H1 (cell line): ENCODE results near the gene BNC2. TPM values are rescaled to one million over a fixed set of nuclear protein-coding genes. Genes with fewer than 3 reads are reported as not detected.

ENCODE experiments used
- BACH1 ChIP-seq: IDR thresholded peaks from 2 replicates; pipeline ENCODE4 v1.6.1; 2012; ENCODE audit warnings: low read length, improper control_type of control experiment
- CHD1 ChIP-seq: IDR thresholded peaks from 2 replicates; pipeline ENCODE4 v1.6.1; 2012; ENCODE audit warnings: low read depth, low read length, improper control_type of control experiment
- EP300 ChIP-seq, 2 experiments: IDR thresholded peaks; 1 replicate in 1 of 2; 2 replicates in 1 of 2; pipeline ENCODE4 v1.6.1; 2011 to 2012; ENCODE audit warnings: low read depth in 2 of 2, low read length in 2 of 2, mild to moderate bottlenecking in 2 of 2, borderline replicate concordance in 1 of 2, inconsistent platforms in 1 of 2, moderate library complexity in 1 of 2
- MAX ChIP-seq: IDR thresholded peaks from 2 replicates; pipeline ENCODE4 v1.6.1; 2012; ENCODE audit warnings: inconsistent platforms
- POLR2AphosphoS5 ChIP-seq: IDR thresholded peaks from 2 replicates; pipeline ENCODE4 v1.6.1; 2011; ENCODE audit warnings: low read depth, low read length
- SUZ12 ChIP-seq: fragments of 200-600 bp; sonication (generic); IDR thresholded peaks from 2 replicates; pipeline ENCODE4 v1.6.1; 2012; ENCODE audit warnings: mild to moderate bottlenecking, inconsistent platforms, low read length, moderate library complexity, mixed read lengths
- polyA plus RNA-seq, 7 experiments: library from polyadenylated mRNA; depleted of rRNA in 3 of 7; stranded (reverse) in 5 of 7; unstranded in 2 of 7; fragments of >200 nt in 5 of 7; fragments of 200-250 nt in 2 of 7; gene quantifications; 1 replicate in 5 of 7; 2 replicates in 1 of 7; 4 replicates in 1 of 7; pipeline versions ENCODE4 v1.2.1 to v1.2.3, GENCODE V29; 2011 to 2013; ENCODE audit warnings: missing spikeins in 2 of 7, mixed read lengths in 2 of 7
- total RNA-seq: library from RNA; stranded (reverse); fragmentation: NEBNext Ultra II Directional; extraction: Animal tissue kit (Norgen Biotek cat#: 25700); gene quantifications from 2 replicates; pipeline ENCODE4 v1.2.1, GENCODE V29; 2021

The BNC2 gene
- total and polyA plus RNA-seq, 2 of the 8 experiments (the other 6 are each of a cell fraction or from before 2014, with no cell fraction given) = 16.0 to 26.8 TPM

GRCh38 chr9:16816011-16816410, 54.5 kb downstream of the BNC2 start (continued):
- TF ChIP-seq MAX (no peak), EP300 (IDR thresholded peaks at IDR 0.05; ENCODE audit: borderline replicate concordance in 1 of 2, low read depth in 2 of 2, low read length in 2 of 2) (no peak), SUZ12 (no peak), CHD1 (no peak), POLR2AphosphoS5 (no peak), BACH1 (no peak)
- TF ChIP-seq, all 59 proteins: peak for 0
